Measurements from ENCODE around the gene KCNAB2.

Gene KCNAB2

GRCh38 chr1:6113116-6113515, 67.4 kb downstream of the KCNAB2 start:
- no peak for FAIRE-seq

- FAIRE-seq: no peak
Observed at GRCh38 chr1:6113745-6114144, 68.1 kb downstream of the KCNAB2 start.

GRCh38 chr1:6116137-6116536, 70.4 kb downstream of the KCNAB2 start:
- no peak for FAIRE-seq

- FAIRE-seq: no peak
Observed at GRCh38 chr1:6117064-6117463, 71.4 kb downstream of the KCNAB2 start.

GRCh38 chr1:6117624-6118023, 71.9 kb downstream of the KCNAB2 start:
- no peak for FAIRE-seq

- no peak for FAIRE-seq
Observed at GRCh38 chr1:6118415-6118814, 72.7 kb downstream of the KCNAB2 start.

- FAIRE-seq: no peak
Observed at GRCh38 chr1:6121021-6121421, 75.3 kb downstream of the KCNAB2 start.

- no peak for FAIRE-seq
Observed at GRCh38 chr1:6121651-6122370, 76.1 kb downstream of the KCNAB2 start.

- no peak for FAIRE-seq
Observed at GRCh38 chr1:6123083-6123482, 77.4 kb downstream of the KCNAB2 start.

- FAIRE-seq: no peak
Observed at GRCh38 chr1:6123816-6124215, 78.1 kb downstream of the KCNAB2 start.

- FAIRE-seq: no peak
Observed at GRCh38 chr1:6124341-6124740, 78.7 kb downstream of the KCNAB2 start.

- FAIRE-seq: no peak
Observed at GRCh38 chr1:6124746-6125365, 79.2 kb downstream of the KCNAB2 start.

GRCh38 chr1:6125366-6125765, 79.7 kb downstream of the KCNAB2 start:
- FAIRE-seq: no peak

- FAIRE-seq: no peak
Observed at GRCh38 chr1:6126028-6126427, 80.3 kb downstream of the KCNAB2 start.

- no peak for FAIRE-seq
Observed at GRCh38 chr1:6126521-6127067, 80.9 kb downstream of the KCNAB2 start.

GRCh38 chr1:6127587-6128163, 82.0 kb downstream of the KCNAB2 start:
- FAIRE-seq: no peak

GRCh38 chr1:6128276-6129081, 82.8 kb downstream of the KCNAB2 start:
- no peak for FAIRE-seq

GRCh38 chr1:6129313-6129712, 83.6 kb downstream of the KCNAB2 start:
- no peak for FAIRE-seq

- FAIRE-seq: no peak
Observed at GRCh38 chr1:6130036-6130435, 84.3 kb downstream of the KCNAB2 start.

- FAIRE-seq: no peak
Observed at GRCh38 chr1:6130596-6130995, 84.9 kb downstream of the KCNAB2 start.

- no peak for FAIRE-seq
Observed at GRCh38 chr1:6131561-6131960, 85.9 kb downstream of the KCNAB2 start.

- no peak for FAIRE-seq
Observed at GRCh38 chr1:6133146-6133895, 87.6 kb downstream of the KCNAB2 start.

GRCh38 chr1:6134206-6134605, 88.5 kb downstream of the KCNAB2 start:
- FAIRE-seq: no peak

Data from islet of Langerhans (tissue), 1 donor.